ENCODE data around the gene ICA1L.

Gene ICA1L

GRCh38 chr2:202818321-202818720 is 53.2 kb downstream of the ICA1L start:
- intact Hi-C loops (cut with DNase I; ENCODE audit: low total_unique reads) = loop anchor here (10.0 kb wide), 1 partner anchor 184 kb away; the partner anchor contains the start of gene FAM117B
- H3K9me3 ChIP-seq = no peaks in the 10 kb centered on the region
- H3K36me3 ChIP-seq = no peaks in the 10 kb centered on the region
- H3K4me1 ChIP-seq = peaks cover 0 to 34% (median 19%) of the 10 kb centered on the region in 4 donors
- no peaks in the 10 kb centered on the region for H3K27me3 ChIP-seq
- H3K27ac ChIP-seq = no peak overlapping the region
- DNase-seq = no peak
- no peak overlapping the region for H3K4me3 ChIP-seq
- TF ChIP-seq, protein P1, sequence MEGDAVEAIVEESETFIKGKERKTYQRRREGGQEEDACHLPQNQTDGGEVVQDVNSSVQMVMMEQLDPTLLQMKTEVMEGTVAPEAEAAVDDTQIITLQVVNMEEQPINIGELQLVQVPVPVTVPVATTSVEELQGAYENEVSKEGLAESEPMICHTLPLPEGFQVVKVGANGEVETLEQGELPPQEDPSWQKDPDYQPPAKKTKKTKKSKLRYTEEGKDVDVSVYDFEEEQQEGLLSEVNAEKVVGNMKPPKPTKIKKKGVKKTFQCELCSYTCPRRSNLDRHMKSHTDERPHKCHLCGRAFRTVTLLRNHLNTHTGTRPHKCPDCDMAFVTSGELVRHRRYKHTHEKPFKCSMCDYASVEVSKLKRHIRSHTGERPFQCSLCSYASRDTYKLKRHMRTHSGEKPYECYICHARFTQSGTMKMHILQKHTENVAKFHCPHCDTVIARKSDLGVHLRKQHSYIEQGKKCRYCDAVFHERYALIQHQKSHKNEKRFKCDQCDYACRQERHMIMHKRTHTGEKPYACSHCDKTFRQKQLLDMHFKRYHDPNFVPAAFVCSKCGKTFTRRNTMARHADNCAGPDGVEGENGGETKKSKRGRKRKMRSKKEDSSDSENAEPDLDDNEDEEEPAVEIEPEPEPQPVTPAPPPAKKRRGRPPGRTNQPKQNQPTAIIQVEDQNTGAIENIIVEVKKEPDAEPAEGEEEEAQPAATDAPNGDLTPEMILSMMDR (IDR thresholded peaks at IDR 0.05) = no peak

GRCh38 chr2:202817771-202818170 is 53.8 kb downstream of the ICA1L start:
- no peak overlapping the region for H3K4me3 ChIP-seq
- H3K4me1 ChIP-seq = peaks cover 0 to 34% (median 19%) of the 10 kb centered on the region in 4 donors
- TF ChIP-seq, protein P1 (IDR thresholded peaks at IDR 0.05) = no peak
- intact Hi-C loops (cut with DNase I; ENCODE audit: low total_unique reads) = loop anchor here (10.0 kb wide), 1 partner anchor 183 kb away; the partner anchor contains the start of gene FAM117B
- H3K9me3 ChIP-seq = no peaks in the 10 kb centered on the region
- H3K27me3 ChIP-seq = no peaks in the 10 kb centered on the region
- H3K27ac ChIP-seq = peak overlapping the region; percentile 68 to 70
- DNase-seq = no peak
- no peaks in the 10 kb centered on the region for H3K36me3 ChIP-seq

GRCh38 chr2:202815548-202816360 is 55.8 kb downstream of the ICA1L start:
- H3K36me3 ChIP-seq = no peaks in the 10 kb centered on the region
- TF ChIP-seq, protein P1 (IDR thresholded peaks at IDR 0.05) = no peak
- no peaks in the 10 kb centered on the region for H3K9me3 ChIP-seq
- H3K4me3 ChIP-seq = peak overlapping the region in 1 of 2 donors; percentile 9
- H3K4me1 ChIP-seq = peaks cover 0 to 34% (median 19%) of the 10 kb centered on the region in 4 donors
- H3K27me3 ChIP-seq = no peaks in the 10 kb centered on the region
- H3K27ac ChIP-seq = peak overlapping the region; percentile 68 to 70
- intact Hi-C loops (cut with DNase I; ENCODE audit: low total_unique reads) = loop anchor here (10.0 kb wide), 1 partner anchor 181 kb away; the partner anchor contains the start of gene FAM117B
- peak in 1 of 2 donors; percentile 29 for DNase-seq

DNA sequence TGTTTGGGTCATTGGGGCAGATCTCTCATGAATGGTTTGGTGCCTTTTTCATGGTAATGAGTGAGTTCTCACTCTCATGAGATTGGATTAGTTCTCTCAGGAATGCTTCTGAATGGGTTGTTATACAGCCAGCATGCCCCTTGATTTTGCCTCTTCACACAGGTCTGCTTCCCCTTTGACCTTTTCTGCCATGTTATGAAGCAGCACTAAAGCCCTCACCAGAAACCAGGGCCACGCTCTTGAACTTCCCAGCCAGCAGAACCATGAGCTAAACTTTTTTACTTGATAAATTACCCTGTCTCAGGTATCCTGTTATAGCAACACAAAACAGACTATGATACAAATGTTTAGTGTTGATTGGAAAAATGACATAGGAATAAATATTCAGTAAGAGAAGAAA is 57.3 kb downstream of the ICA1L start:
- DNase-seq = no peak
- H3K9me3 ChIP-seq = no peaks in the 10 kb centered on the region
- H3K4me1 ChIP-seq = peaks cover 0 to 34% (median 19%) of the 10 kb centered on the region in 4 donors
- intact Hi-C loops (cut with DNase I; ENCODE audit: low total_unique reads) = loop anchor here (10.0 kb wide), 1 partner anchor 179 kb away; the partner anchor contains the start of gene FAM117B
- no peaks in the 10 kb centered on the region for H3K27me3 ChIP-seq
- H3K4me3 ChIP-seq = no peak overlapping the region
- no peaks in the 10 kb centered on the region for H3K36me3 ChIP-seq
- H3K27ac ChIP-seq = peak overlapping the region; percentile 68 to 70
- TF ChIP-seq, protein P1 (IDR thresholded peaks at IDR 0.05) = no peak

- intact Hi-C loops (cut with DNase I; ENCODE audit: low total_unique reads) = loop anchor here (10.0 kb wide), 1 partner anchor 179 kb away; the partner anchor contains the start of gene FAM117B
Observed at GRCh38 chr2:202813387-202813786, 58.2 kb downstream of the ICA1L start.

More at GRCh38 chr2:202813387-202813786, 58.2 kb downstream of the ICA1L start:
- H3K36me3 ChIP-seq = no peaks in the 10 kb centered on the region
- no peak for DNase-seq
- H3K27me3 ChIP-seq = no peaks in the 10 kb centered on the region
- TF ChIP-seq, protein P1 (IDR thresholded peaks at IDR 0.05) = no peak
- no peaks in the 10 kb centered on the region for H3K9me3 ChIP-seq
- peak overlapping the region in 1 of 2 donors; percentile 68 for H3K27ac ChIP-seq
- no peak overlapping the region for H3K4me3 ChIP-seq
- peaks cover 0 to 38% (median 20%) of the 10 kb centered on the region in 4 donors for H3K4me1 ChIP-seq
